Measurements from ENCODE around the gene ANKH.

- TF ChIP-seq YY1 (IDR thresholded peaks at IDR 0.05; ENCODE audit: low read depth) (no peak), RAD21 (IDR thresholded peaks at IDR 0.05; ENCODE audit: low read depth) (no peak), EP300 (IDR thresholded peaks at IDR 0.05; ENCODE audit: borderline replicate concordance) (no peak), ZBTB7A (IDR thresholded peaks at IDR 0.05; ENCODE audit: low read depth) (no peak), FOXM1 (IDR thresholded peaks at IDR 0.05; ENCODE audit: borderline replicate concordance, low read depth) (no peak), CREB1 (IDR thresholded peaks at IDR 0.05; ENCODE audit: low read depth) (no peak), MAX (IDR thresholded peaks at IDR 0.05) (no peak), CEBPB (IDR thresholded peaks at IDR 0.05) (no peak), TEAD4 (IDR thresholded peaks at IDR 0.05) (no peak), NFIC (IDR thresholded peaks at IDR 0.05) (no peak)
- TF ChIP-seq, protein P1, sequence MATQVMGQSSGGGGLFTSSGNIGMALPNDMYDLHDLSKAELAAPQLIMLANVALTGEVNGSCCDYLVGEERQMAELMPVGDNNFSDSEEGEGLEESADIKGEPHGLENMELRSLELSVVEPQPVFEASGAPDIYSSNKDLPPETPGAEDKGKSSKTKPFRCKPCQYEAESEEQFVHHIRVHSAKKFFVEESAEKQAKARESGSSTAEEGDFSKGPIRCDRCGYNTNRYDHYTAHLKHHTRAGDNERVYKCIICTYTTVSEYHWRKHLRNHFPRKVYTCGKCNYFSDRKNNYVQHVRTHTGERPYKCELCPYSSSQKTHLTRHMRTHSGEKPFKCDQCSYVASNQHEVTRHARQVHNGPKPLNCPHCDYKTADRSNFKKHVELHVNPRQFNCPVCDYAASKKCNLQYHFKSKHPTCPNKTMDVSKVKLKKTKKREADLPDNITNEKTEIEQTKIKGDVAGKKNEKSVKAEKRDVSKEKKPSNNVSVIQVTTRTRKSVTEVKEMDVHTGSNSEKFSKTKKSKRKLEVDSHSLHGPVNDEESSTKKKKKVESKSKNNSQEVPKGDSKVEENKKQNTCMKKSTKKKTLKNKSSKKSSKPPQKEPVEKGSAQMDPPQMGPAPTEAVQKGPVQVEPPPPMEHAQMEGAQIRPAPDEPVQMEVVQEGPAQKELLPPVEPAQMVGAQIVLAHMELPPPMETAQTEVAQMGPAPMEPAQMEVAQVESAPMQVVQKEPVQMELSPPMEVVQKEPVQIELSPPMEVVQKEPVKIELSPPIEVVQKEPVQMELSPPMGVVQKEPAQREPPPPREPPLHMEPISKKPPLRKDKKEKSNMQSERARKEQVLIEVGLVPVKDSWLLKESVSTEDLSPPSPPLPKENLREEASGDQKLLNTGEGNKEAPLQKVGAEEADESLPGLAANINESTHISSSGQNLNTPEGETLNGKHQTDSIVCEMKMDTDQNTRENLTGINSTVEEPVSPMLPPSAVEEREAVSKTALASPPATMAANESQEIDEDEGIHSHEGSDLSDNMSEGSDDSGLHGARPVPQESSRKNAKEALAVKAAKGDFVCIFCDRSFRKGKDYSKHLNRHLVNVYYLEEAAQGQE (IDR thresholded peaks at IDR 0.05; ENCODE audit: low read depth), result no peak
Measured at GRCh38 chr5:14733661-14734060, 137.9 kb downstream of the ANKH start.

Data from Ishikawa (cell line).